GM12878 (cell line): ENCODE results near the gene CCDC85A. TPM values are rescaled to one million over a fixed set of nuclear protein-coding genes. Genes with fewer than 3 reads are reported as not detected.

Experiments
- ATAC-seq: fragments of 200-7000 bp; cut with Tn5 transposase; 3 replicates; pipeline ENCODE4 v1.9.1; 2020; ENCODE audit warnings: mild to moderate bottlenecking, moderate library complexity
- BruUV-seq: library from RNA; stranded (reverse); fragments of 400-500 nt; replicated peaks from 2 replicates; lab custom pipeline; 2021; lab: Mats Ljungman, UMichigan
- CTCF ChIA-PET: fragments of 300-600 bp; sonication (Branson Sonifier 250); formaldehyde crosslinking; extraction: SDS; loops from one replicate; lab custom pipeline; 2021; ENCODE audit warnings: inconsistent platforms; lab: Yijun Ruan, JAX
- POLR2A ChIA-PET: fragments of 350-600 bp; formaldehyde crosslinking; extraction: SDS; loops from one replicate; lab custom pipeline; 2021; ENCODE audit warnings: inconsistent platforms; lab: Charles Lee
- RAD21 ChIA-PET: fragments of 300-600 bp; sonication (Branson Sonifier 250); formaldehyde crosslinking; loops from one replicate; lab custom pipeline; 2023; ENCODE audit warnings: antibody characterized with exemption; ENCODE audit not compliant: unreplicated experiment; lab: Charles Lee
- SMC1A ChIA-PET: fragments of 300-600 bp; sonication (Branson Sonifier 250); formaldehyde crosslinking; loops from one replicate; lab custom pipeline; 2023; ENCODE audit not compliant: unreplicated experiment, uncharacterized antibody; lab: Charles Lee
- DNase-seq: peaks from one replicate; pipeline ENCODE4 v3.0.0-alpha.2; 2011; ENCODE audit warnings: low read depth, low spot score
- FAIRE-seq: peaks from 3 replicates; lab custom pipeline; 2011; peaks lifted over from hg19 to GRCh38; lab: Jason Lieb, UNC
- H2AFZ ChIP-seq: 2 replicates; pipeline ENCODE4 v1.6.0; 2011; ENCODE audit warnings: low read depth, low read length, control low read depth; ENCODE audit not compliant: control insufficient read depth
- H3K27ac ChIP-seq: 2 replicates; pipeline ENCODE4 v1.5.1; 2011; ENCODE audit warnings: control low read depth; ENCODE audit not compliant: control insufficient read depth, insufficient read depth
- H3K27me3 ChIP-seq, 2 experiments: replicated peaks in 1 of 2; 2 replicates each; pipeline versions ENCODE4 v1.6.0 to v1.6.1; 2011; ENCODE audit warnings: low read length in 1 of 2; ENCODE audit not compliant: control insufficient read depth in 2 of 2, insufficient read depth in 2 of 2
- H3K36me3 ChIP-seq, 2 experiments: 2 replicates each; pipeline ENCODE4 v1.5.1; 2011; ENCODE audit warnings: low read length in 1 of 2; ENCODE audit not compliant: control insufficient read depth in 2 of 2, insufficient read depth in 2 of 2
- H3K4me1 ChIP-seq: 2 replicates; pipeline ENCODE4 v1.6.1; 2011; ENCODE audit warnings: mild to moderate bottlenecking, low read length, moderate library complexity, mixed read lengths; ENCODE audit not compliant: control insufficient read depth, insufficient read depth
- H3K4me2 ChIP-seq: 2 replicates; pipeline ENCODE4 v1.6.0; 2011; ENCODE audit warnings: control low read depth; ENCODE audit not compliant: control insufficient read depth, insufficient read depth
- H3K4me3 ChIP-seq: fragments of 200-600 bp; sonication (generic); 2 replicates; pipeline ENCODE4 v1.5.1; 2016
- H3K79me2 ChIP-seq: 2 replicates; pipeline ENCODE4 v1.6.0; 2011; ENCODE audit warnings: low read length; ENCODE audit not compliant: control insufficient read depth, insufficient read depth
- H3K9ac ChIP-seq: 2 replicates; pipeline ENCODE4 v1.8.0; 2011; ENCODE audit warnings: low read length, control low read depth, mixed read lengths; ENCODE audit not compliant: control insufficient read depth, insufficient read depth
- H3K9me3 ChIP-seq: replicated peaks from 3 replicates; pipeline ENCODE4 v1.5.1; 2011; ENCODE audit warnings: mild to moderate bottlenecking, low read length; ENCODE audit not compliant: control insufficient read depth, insufficient read depth
- H4K20me1 ChIP-seq: 2 replicates; pipeline ENCODE4 v1.6.0; 2011; ENCODE audit not compliant: control insufficient read depth, insufficient read depth
- BACH1 ChIP-seq: fragments of 450-650 bp; IDR thresholded peaks from 2 replicates; pipeline ENCODE4 v1.6.1; 2017; ENCODE audit warnings: mild to moderate bottlenecking, borderline replicate concordance
- CEBPZ ChIP-seq: fragments of 150-350 bp; IDR thresholded peaks from 2 replicates; pipeline ENCODE4 v1.6.1; 2016; ENCODE audit warnings: low read depth, low read length
- CTCF ChIP-seq, 3 experiments: IDR thresholded peaks in 2 of 3; conservative IDR thresholded peaks in 1 of 3; 2 replicates each; pipeline ENCODE4 v1.5.1; 2011; ENCODE audit warnings: low read depth in 3 of 3, low read length in 3 of 3, mild to moderate bottlenecking in 3 of 3, control low read depth in 2 of 3, moderate library complexity in 2 of 3, inconsistent platforms in 1 of 3, mixed read lengths in 1 of 3; ENCODE audit not compliant: control insufficient read depth in 2 of 3, insufficient read depth in 1 of 3; ENCODE audit errors: extremely low read depth in 1 of 3
- EED ChIP-seq: sonication (generic); IDR thresholded peaks from 2 replicates; pipeline ENCODE4 v1.6.1; 2016; ENCODE audit warnings: antibody characterized with exemption, low read depth
- ESRRA ChIP-seq: IDR thresholded peaks from 2 replicates; pipeline ENCODE4 v1.6.1; 2012; ENCODE audit warnings: mild to moderate bottlenecking, low read length, improper control_type of control experiment
- HDGF ChIP-seq: fragments of 450-650 bp; IDR thresholded peaks from 2 replicates; pipeline ENCODE4 v1.6.1; 2016; ENCODE audit warnings: antibody characterized with exemption
- IKZF1 ChIP-seq: fragments of 450-650 bp; conservative IDR thresholded peaks from 2 replicates; pipeline ENCODE4 v1.6.1; 2017; ENCODE audit warnings: antibody characterized with exemption, mild to moderate bottlenecking
- MXI1 ChIP-seq: fragments of 150-350 bp; IDR thresholded peaks from 2 replicates; pipeline ENCODE4 v1.6.1; 2011; ENCODE audit warnings: low read depth, mild to moderate bottlenecking, inconsistent platforms, low read length, improper control_type of control experiment
- MYC ChIP-seq: IDR thresholded peaks from 2 replicates; pipeline ENCODE4 v1.6.1; 2011; ENCODE audit warnings: mild to moderate bottlenecking, low read length, moderate library complexity, inconsistent platforms; ENCODE audit not compliant: insufficient read depth, insufficient replicate concordance, insufficient read length, severe bottlenecking
- PAX5 ChIP-seq: IDR thresholded peaks from 2 replicates; pipeline ENCODE4 v1.6.1; 2011; ENCODE audit warnings: low read depth, low read length, borderline replicate concordance
- RAD21 ChIP-seq: IDR thresholded peaks from 2 replicates; pipeline ENCODE4 v1.6.1; 2011; ENCODE audit warnings: mild to moderate bottlenecking, low read depth, low read length, moderate library complexity; ENCODE audit not compliant: insufficient read depth
- RELA ChIP-seq: fragments of 450-650 bp; IDR thresholded peaks from 2 replicates; pipeline ENCODE4 v1.8.0; 2014; ENCODE audit warnings: borderline replicate concordance; ENCODE audit not compliant: partially characterized antibody
- SRF ChIP-seq, 2 experiments: IDR thresholded peaks; 2 replicates each; pipeline ENCODE4 v1.6.1; 2011; ENCODE audit warnings: low read depth in 2 of 2, low read length in 2 of 2, mild to moderate bottlenecking in 1 of 2, moderate library complexity in 1 of 2
- ZNF622 ChIP-seq: fragments of 450-650 bp; IDR thresholded peaks from 2 replicates; pipeline ENCODE4 v1.6.1; 2017; ENCODE audit warnings: mild to moderate bottlenecking, inconsistent platforms
- WGBS: methylation state at CpG from one replicate; pipeline ENCODE4 v1.1.6; 2016; ENCODE audit warnings: low lambda C conversion rate; ENCODE audit not compliant: insufficient replicate concordance, insufficient coverage; ENCODE audit errors: missing lambda C conversion rate; 5-methylcytosine and 5-hydroxymethylcytosine counted together
- in situ Hi-C: fragments of 300-500 bp; cut with MboI; formaldehyde crosslinking; loops from 9 replicates; pipeline ENCODE4 v1.14.3; 2018; ENCODE audit warnings: mixed read lengths
- intact Hi-C: fragments of 100-400 bp; cut with micrococcal nuclease; formaldehyde crosslinking; loops from one replicate; pipeline ENCODE4 v1.14.2; 2022; ENCODE audit not compliant: unreplicated experiment
- polyA plus RNA-seq, 11 experiments: library from polyadenylated mRNA; depleted of rRNA in 4 of 11; unstranded in 6 of 11; stranded (reverse) in 5 of 11; fragments of >200 nt; fragmentation: Nextera tagmentation in 4 of 11; fragmentation: Illumina TruSeq in 1 of 11; extraction: Ambion mirVana in 4 of 11; extraction: Trizol in 1 of 11; gene quantifications; 1 replicate in 1 of 11; 2 replicates in 10 of 11; pipeline versions ENCODE4 v1.2.1 to v1.2.3, GENCODE V29; 2011 to 2016; ENCODE audit warnings: inconsistent platforms in 2 of 11, missing spikeins in 2 of 11, low read depth in 1 of 11
- total RNA-seq, 4 experiments: library from RNA; depleted of rRNA in 3 of 4; stranded (reverse); fragments of >200 nt in 3 of 4; fragmentation: Illumina TruSeq in 1 of 4; extraction: Trizol in 1 of 4; gene quantifications; 2 replicates each; pipeline versions ENCODE4 v1.2.1 to v1.2.3, GENCODE V29; 2013 to 2021
- TF ChIP-seq, protein P1 (sequence below): fragments of 450-650 bp; IDR thresholded peaks from 2 replicates; pipeline ENCODE4 v1.6.1; 2017; ENCODE audit warnings: mild to moderate bottlenecking

CCDC85A gene
- total and polyA plus RNA-seq, 10 of the 15 experiments (the other 5 are each of a cell fraction or from before 2014, with no cell fraction given), result 0.02 to 0.57 (median 0.04) TPM; not detected in 7

DNA sequence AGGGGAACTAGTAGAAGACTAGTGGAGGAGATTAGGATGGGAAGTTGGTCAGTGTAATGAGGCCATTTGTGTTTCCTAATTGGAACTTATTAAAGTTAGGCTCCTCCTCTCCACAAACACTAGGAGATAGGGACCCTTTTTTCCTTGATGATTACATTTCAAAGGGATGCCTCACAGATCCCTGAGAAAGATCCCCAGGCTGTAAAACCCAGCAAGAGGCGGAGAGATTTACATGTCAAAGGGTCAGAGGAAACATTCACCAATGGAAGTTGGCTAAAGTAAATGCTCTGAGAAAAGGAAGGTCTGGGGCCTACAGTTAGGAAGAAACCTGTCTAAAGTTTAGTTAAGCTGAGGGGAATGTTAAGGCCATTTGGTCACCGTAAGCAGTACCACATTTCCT, 1.4 kb upstream of the CCDC85A start:
- H3K36me3 ChIP-seq, result no peaks in the 10 kb centered on the region
- peaks cover 6 to 7% of the 10 kb centered on the region in 2 experiments for H3K27me3 ChIP-seq
- FAIRE-seq (no peak), DNase-seq (no peak), ATAC-seq (no peak)
- in situ Hi-C loops (loop anchor here (5.0 to 10.0 kb wide), 2 partner anchors 565 to 1322 kb away; no protein-coding TSS in a partner anchor), intact Hi-C loops (loop anchor here (5.0 kb wide), 3 partner anchors 340 to 1335 kb away; no protein-coding TSS in a partner anchor)
- ChIA-PET CTCF (interaction anchor here (1.3 to 2.1 kb wide), 3 partner anchors 14 to 560 kb away, joined by 4 to 13 read pairs (median 10); no protein-coding TSS in a partner anchor), RAD21 (no interaction called here), POLR2A (no interaction called here), SMC1A (interaction anchor here (1.6 kb wide), 1 partner anchor 19 kb away, joined by 3 read pairs; no protein-coding TSS in a partner anchor)
- H3K9me3 ChIP-seq, result no peaks in the 10 kb centered on the region
- H3K27ac ChIP-seq, result no peak overlapping the region
- H3K4me3 ChIP-seq, result no peak overlapping the region
- WGBS, result 52% methylated on average over 2 of the region's 2 CpGs
- BruUV-seq, result no TSS peak
- no peaks in the 10 kb centered on the region for H3K79me2 ChIP-seq
- H4K20me1 ChIP-seq, result no peaks in the 10 kb centered on the region
- H3K9ac ChIP-seq, result no peak overlapping the region
- no peak overlapping the region for H3K4me2 ChIP-seq
- H3K4me1 ChIP-seq, result no peaks in the 10 kb centered on the region
- no peak overlapping the region for H2AFZ ChIP-seq
- TF ChIP-seq BACH1, result no peak
- TF ChIP-seq RAD21, result no peak
- no peak for TF ChIP-seq ESRRA
- no peak for TF ChIP-seq SRF (IDR thresholded peaks at IDR 0.05; ENCODE audit: low read depth in 2 of 2, low read length in 2 of 2)
- no peak for TF ChIP-seq RELA
- no peak for TF ChIP-seq HDGF
- no peak for TF ChIP-seq IKZF1
- TF ChIP-seq EED, result no peak
- TF ChIP-seq MYC, result no peak
- no peak for TF ChIP-seq PAX5
- no peak for TF ChIP-seq CEBPZ
- no peak for TF ChIP-seq MXI1
- TF ChIP-seq, protein P1, sequence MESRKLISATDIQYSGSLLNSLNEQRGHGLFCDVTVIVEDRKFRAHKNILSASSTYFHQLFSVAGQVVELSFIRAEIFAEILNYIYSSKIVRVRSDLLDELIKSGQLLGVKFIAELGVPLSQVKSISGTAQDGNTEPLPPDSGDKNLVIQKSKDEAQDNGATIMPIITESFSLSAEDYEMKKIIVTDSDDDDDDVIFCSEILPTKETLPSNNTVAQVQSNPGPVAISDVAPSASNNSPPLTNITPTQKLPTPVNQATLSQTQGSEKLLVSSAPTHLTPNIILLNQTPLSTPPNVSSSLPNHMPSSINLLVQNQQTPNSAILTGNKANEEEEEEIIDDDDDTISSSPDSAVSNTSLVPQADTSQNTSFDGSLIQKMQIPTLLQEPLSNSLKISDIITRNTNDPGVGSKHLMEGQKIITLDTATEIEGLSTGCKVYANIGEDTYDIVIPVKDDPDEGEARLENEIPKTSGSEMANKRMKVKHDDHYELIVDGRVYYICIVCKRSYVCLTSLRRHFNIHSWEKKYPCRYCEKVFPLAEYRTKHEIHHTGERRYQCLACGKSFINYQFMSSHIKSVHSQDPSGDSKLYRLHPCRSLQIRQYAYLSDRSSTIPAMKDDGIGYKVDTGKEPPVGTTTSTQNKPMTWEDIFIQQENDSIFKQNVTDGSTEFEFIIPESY, result no peak
- no peak for TF ChIP-seq ZNF622
- TF ChIP-seq CTCF (IDR thresholded peaks at IDR 0.05 in 2 of 3, conservative IDR thresholded peaks at IDR 0.05 in 1 of 3; ENCODE audit: control insufficient read depth in 2 of 3, extremely low read depth in 1 of 3, insufficient read depth in 1 of 3, low read depth in 3 of 3, low read length in 3 of 3), result no peak
